HS-27A (cell line): ENCODE results near the gene LGMN.
"Not testable (repeated sequence)": the region's sequence is repeated elsewhere in the genome, so short reads cannot be mapped to it uniquely, and the experiment has no call there.

ENCODE experiments used
- DNase-seq: peaks from one replicate; pipeline ENCODE4 v3.0.0-alpha.2; 2012; ENCODE audit warnings: low read depth, missing footprints

Gene LGMN

GRCh38 chr14:92694807-92695206 lies 53.6 kb downstream of the LGMN start:
- no peak for DNase-seq

GRCh38 chr14:92693998-92694795 lies 54.2 kb downstream of the LGMN start:
- no peak for DNase-seq

GRCh38 chr14:92692822-92693226 lies 55.6 kb downstream of the LGMN start:
- DNase-seq, result no peak

GRCh38 chr14:92690171-92691011 lies 58.0 kb downstream of the LGMN start:
- DNase-seq, result no peak

- DNase-seq, result no peak
These were observed 59.7 kb downstream of the LGMN start for GRCh38 chr14:92688434-92689375.

GRCh38 chr14:92687681-92688433 lies 60.6 kb downstream of the LGMN start:
- DNase-seq, result no peak

- DNase-seq, result no peak
These were observed 61.5 kb downstream of the LGMN start for GRCh38 chr14:92686900-92687427.

GRCh38 chr14:92686411-92686899 lies 62.0 kb downstream of the LGMN start:
- DNase-seq, result no peak

- DNase-seq, result no peak
These were observed 62.6 kb downstream of the LGMN start for GRCh38 chr14:92685784-92686355.

- DNase-seq, result no peak
These were observed 63.4 kb downstream of the LGMN start for GRCh38 chr14:92684801-92685560.

- DNase-seq, result no peak
These were observed 65.4 kb downstream of the LGMN start for GRCh38 chr14:92683041-92683440.

GRCh38 chr14:92680781-92681650 lies 67.4 kb downstream of the LGMN start:
- peak; percentile 30 for DNase-seq

- DNase-seq, result not testable (repeated sequence)
These were observed 68.1 kb downstream of the LGMN start for GRCh38 chr14:92680330-92680729.

GRCh38 chr14:92679246-92679645 lies 69.2 kb downstream of the LGMN start:
- no peak for DNase-seq

- no peak for DNase-seq
These were observed 69.7 kb downstream of the LGMN start for GRCh38 chr14:92678766-92679165.

- DNase-seq, result no peak
These were observed 70.5 kb downstream of the LGMN start for GRCh38 chr14:92677955-92678354.

GRCh38 chr14:92677087-92677668 lies 71.2 kb downstream of the LGMN start:
- DNase-seq, result no peak

GRCh38 chr14:92676403-92677086 lies 71.9 kb downstream of the LGMN start:
- DNase-seq, result no peak
